HEK293 (cell line): ENCODE measurements around the gene GLRA1.

Experiments
- KLF9 ChIP-seq: fragments of 450-650 bp; formaldehyde crosslinking; IDR thresholded peaks from 2 replicates; pipeline ENCODE4 v1.5.1; 2016; ENCODE audit warnings: missing biosample characterization, missing genetic modification characterization, low read depth
- YY1 ChIP-seq: fragments of 450-650 bp; formaldehyde crosslinking; IDR thresholded peaks from 2 replicates; pipeline ENCODE4 v1.5.1; 2018; ENCODE audit warnings: missing biosample characterization, missing genetic modification characterization
- ZBTB8A ChIP-seq: fragments of 450-650 bp; formaldehyde crosslinking; IDR thresholded peaks from 2 replicates; pipeline ENCODE4 v1.5.1; 2016; ENCODE audit warnings: missing biosample characterization, missing genetic modification characterization
- ZNF501 ChIP-seq: fragments of 450-650 bp; formaldehyde crosslinking; IDR thresholded peaks from 2 replicates; pipeline ENCODE4 v1.5.1; 2016; ENCODE audit warnings: missing biosample characterization, missing genetic modification characterization
- ZNF549 ChIP-seq: fragments of 450-650 bp; IDR thresholded peaks from 2 replicates; pipeline ENCODE4 v1.5.1; 2018; ENCODE audit warnings: missing biosample characterization, missing genetic modification characterization, mild to moderate bottlenecking, inconsistent platforms, moderate library complexity
- ZNF629 ChIP-seq: fragments of 450-650 bp; formaldehyde crosslinking; IDR thresholded peaks from 2 replicates; pipeline ENCODE4 v1.5.1; 2017; ENCODE audit warnings: missing biosample characterization, missing genetic modification characterization
- TF ChIP-seq, protein P1 (sequence below): fragments of 450-650 bp; formaldehyde crosslinking; IDR thresholded peaks from 2 replicates; pipeline ENCODE4 v1.5.1; 2016; ENCODE audit warnings: missing biosample characterization, missing genetic modification characterization
- TF ChIP-seq, protein P2 (sequence below): fragments of 450-650 bp; formaldehyde crosslinking; IDR thresholded peaks from 2 replicates; pipeline ENCODE4 v1.5.1; 2016; ENCODE audit warnings: missing biosample characterization, missing genetic modification characterization

DNA sequence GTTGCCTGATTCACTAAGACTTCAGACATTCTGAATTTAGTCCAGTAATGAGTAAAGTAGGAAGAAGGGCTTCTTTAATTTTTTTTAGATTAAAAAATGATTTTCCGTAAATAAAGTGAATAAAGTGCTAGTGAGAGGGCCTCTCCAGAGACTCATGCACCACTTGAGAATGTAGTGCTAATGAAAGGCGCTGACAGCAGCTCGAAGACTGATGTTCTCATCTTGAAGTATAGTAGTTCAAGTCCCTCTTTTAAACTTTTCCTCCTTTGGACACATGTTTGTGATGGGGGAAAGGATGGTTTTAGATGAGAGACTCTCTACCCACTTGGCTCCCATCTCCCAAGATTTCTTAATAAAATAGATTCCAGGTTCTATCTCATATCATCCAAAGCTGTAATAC, 104.4 kb downstream of the GLRA1 start:
- TF ChIP-seq, protein P1, sequence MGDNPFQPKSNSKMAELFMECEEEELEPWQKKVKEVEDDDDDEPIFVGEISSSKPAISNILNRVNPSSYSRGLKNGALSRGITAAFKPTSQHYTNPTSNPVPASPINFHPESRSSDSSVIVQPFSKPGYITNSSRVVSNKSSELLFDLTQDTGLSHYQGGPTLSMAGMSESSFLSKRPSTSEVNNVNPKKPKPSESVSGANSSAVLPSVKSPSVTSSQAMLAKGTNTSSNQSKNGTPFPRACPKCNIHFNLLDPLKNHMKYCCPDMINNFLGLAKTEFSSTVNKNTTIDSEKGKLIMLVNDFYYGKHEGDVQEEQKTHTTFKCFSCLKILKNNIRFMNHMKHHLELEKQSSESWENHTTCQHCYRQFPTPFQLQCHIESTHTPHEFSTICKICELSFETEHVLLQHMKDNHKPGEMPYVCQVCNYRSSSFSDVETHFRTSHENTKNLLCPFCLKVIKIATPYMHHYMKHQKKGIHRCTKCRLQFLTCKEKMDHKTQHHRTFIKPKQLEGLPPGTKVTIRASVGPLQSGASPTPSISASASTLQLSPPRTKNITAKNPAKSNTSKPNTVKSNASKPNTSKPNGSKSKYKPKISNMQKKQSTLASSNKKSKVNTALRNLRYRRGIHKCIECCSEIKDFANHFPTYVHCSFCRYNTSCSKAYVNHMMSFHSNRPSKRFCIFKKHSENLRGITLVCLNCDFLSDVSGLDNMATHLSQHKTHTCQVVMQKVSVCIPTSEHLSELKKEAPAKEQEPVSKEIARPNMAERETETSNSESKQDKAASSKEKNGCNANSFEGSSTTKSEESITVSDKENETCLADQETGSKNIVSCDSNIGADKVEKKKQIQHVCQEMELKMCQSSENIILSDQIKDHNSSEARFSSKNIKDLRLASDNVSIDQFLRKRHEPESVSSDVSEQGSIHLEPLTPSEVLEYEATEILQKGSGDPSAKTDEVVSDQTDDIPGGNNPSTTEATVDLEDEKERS (tag by site-specific recombination): no peak
- no peak for TF ChIP-seq ZNF501 (tag by site-specific recombination)
- TF ChIP-seq ZNF549 (tag by site-specific recombination): no peak
- TF ChIP-seq, protein P2, sequence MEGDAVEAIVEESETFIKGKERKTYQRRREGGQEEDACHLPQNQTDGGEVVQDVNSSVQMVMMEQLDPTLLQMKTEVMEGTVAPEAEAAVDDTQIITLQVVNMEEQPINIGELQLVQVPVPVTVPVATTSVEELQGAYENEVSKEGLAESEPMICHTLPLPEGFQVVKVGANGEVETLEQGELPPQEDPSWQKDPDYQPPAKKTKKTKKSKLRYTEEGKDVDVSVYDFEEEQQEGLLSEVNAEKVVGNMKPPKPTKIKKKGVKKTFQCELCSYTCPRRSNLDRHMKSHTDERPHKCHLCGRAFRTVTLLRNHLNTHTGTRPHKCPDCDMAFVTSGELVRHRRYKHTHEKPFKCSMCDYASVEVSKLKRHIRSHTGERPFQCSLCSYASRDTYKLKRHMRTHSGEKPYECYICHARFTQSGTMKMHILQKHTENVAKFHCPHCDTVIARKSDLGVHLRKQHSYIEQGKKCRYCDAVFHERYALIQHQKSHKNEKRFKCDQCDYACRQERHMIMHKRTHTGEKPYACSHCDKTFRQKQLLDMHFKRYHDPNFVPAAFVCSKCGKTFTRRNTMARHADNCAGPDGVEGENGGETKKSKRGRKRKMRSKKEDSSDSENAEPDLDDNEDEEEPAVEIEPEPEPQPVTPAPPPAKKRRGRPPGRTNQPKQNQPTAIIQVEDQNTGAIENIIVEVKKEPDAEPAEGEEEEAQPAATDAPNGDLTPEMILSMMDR (tag by site-specific recombination): no peak
- TF ChIP-seq ZBTB8A (tag by site-specific recombination): no peak
- no peak for TF ChIP-seq KLF9 (tag by site-specific recombination)
- TF ChIP-seq ZNF629 (tag by site-specific recombination): no peak
- no peak for TF ChIP-seq YY1 (tag by site-specific recombination)
